Measurements from ENCODE around the gene SRPX. TPM values are rescaled to one million over a fixed set of nuclear protein-coding genes. Genes with fewer than 3 reads are reported as not detected.

SRPX gene
- polyA plus RNA-seq, 1 of the 3 experiments (the other 2 are of a cell fraction): 124 TPM

- CTCF ChIA-PET: interaction anchor here (0.9 to 1.4 kb wide), 5 partner anchors 12 to 425 kb away, joined by 3 to 5 read pairs (median 3); no protein-coding TSS in a partner anchor
- H2AFZ ChIP-seq (ENCODE audit: low read depth): no peak overlapping the region
- H3K4me1 ChIP-seq (ENCODE audit: control insufficient read depth in 1 of 2, insufficient read depth in 2 of 2, low read depth in 1 of 2, low read length in 1 of 2): no peaks in the 10 kb centered on the region
- H3K4me3 ChIP-seq (ENCODE audit: low read depth in 2 of 2, low read length in 1 of 2): no peak overlapping the region
- H4K20me1 ChIP-seq (ENCODE audit: insufficient read depth): no peaks in the 10 kb centered on the region
- POLR2A ChIA-PET: no interaction called here
- H3K9me3 ChIP-seq: no peaks in the 10 kb centered on the region
- 31% methylated on average over 1 of the region's 1 CpG for WGBS (ENCODE audit: low lambda C conversion rate)
- H3K9ac ChIP-seq: no peak overlapping the region
- no peaks in the 10 kb centered on the region for H3K36me3 ChIP-seq (replicated peaks in 1 of 2; ENCODE audit: control insufficient read depth in 1 of 2, insufficient read depth in 2 of 2, low read length in 1 of 2)
- H3K27ac ChIP-seq (ENCODE audit: low read depth in 2 of 2, low read length in 1 of 2): no peak overlapping the region
- H3K27me3 ChIP-seq (ENCODE audit: insufficient read depth): no peaks in the 10 kb centered on the region
- no peaks in the 10 kb centered on the region for H3K79me2 ChIP-seq (ENCODE audit: insufficient read depth)
- no peak overlapping the region for H3K4me2 ChIP-seq
- no peak for DNase-seq
- H3F3A ChIP-seq (replicated peaks; ENCODE audit: insufficient read depth): no peaks in the 10 kb centered on the region
- no peaks in the 10 kb centered on the region for H3K9me2 ChIP-seq
- TF ChIP-seq RXRA (IDR thresholded peaks at IDR 0.05; ENCODE audit: borderline replicate concordance, low read depth): no peak
Observed at GRCh38 chrX:38170556-38170955, 50.1 kb downstream of the SRPX start.

DNA sequence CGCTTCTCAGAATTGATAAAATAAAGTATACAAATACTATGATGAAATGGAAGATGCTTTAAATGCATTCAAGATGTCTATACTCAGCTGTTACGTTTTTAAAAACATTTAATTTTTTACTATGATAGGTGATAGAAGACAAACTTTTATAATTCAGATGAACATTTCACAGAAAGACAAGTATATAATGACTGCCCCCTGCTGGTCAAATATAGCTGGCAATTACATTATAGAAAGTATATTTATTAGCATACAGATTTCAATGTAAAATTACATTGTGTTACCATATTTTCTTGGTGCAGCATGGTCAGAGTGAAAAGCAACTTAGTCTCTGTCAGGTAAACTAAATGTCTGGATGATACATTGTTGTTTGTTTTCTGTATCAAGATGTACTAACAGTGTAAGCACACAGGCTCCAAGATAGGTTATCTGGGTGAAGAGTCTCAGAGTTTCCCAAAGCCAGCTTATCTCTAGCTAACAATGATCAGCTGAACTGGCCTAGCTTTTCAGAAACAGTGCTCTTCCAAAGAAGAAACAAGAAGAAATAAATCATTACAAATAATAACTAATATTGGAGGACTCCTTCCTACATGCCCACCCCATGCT lies 54.1 kb downstream of the SRPX start:
- Histone ChIP-seq H4K20me1 (ENCODE audit: insufficient read depth) (no peaks in the 10 kb centered on the region), H3K4me3 (ENCODE audit: low read depth in 2 of 2, low read length in 1 of 2) (no peak overlapping the region), H3K36me3 (replicated peaks in 1 of 2; ENCODE audit: control insufficient read depth in 1 of 2, insufficient read depth in 2 of 2, low read length in 1 of 2) (no peaks in the 10 kb centered on the region), H3K27ac (ENCODE audit: low read depth in 2 of 2, low read length in 1 of 2) (no peak overlapping the region), H3K4me2 (no peak overlapping the region), H3K9ac (no peak overlapping the region), H3K9me2 (no peaks in the 10 kb centered on the region), H3K9me3 (no peaks in the 10 kb centered on the region), H3K79me2 (ENCODE audit: insufficient read depth) (no peaks in the 10 kb centered on the region), H3K4me1 (ENCODE audit: control insufficient read depth in 1 of 2, insufficient read depth in 2 of 2, low read depth in 1 of 2, low read length in 1 of 2) (no peaks in the 10 kb centered on the region), H3F3A (replicated peaks; ENCODE audit: insufficient read depth) (no peaks in the 10 kb centered on the region), H3K27me3 (ENCODE audit: insufficient read depth) (no peaks in the 10 kb centered on the region), H2AFZ (ENCODE audit: low read depth) (no peak overlapping the region)
- ChIA-PET CTCF (interaction anchor here (0.7 to 3.0 kb wide), 31 partner anchors 8 to 637 kb away, joined by 3 to 30 read pairs (median 4); no protein-coding TSS in a partner anchor), POLR2A (no interaction called here)
- peak; percentile 7 for DNase-seq
- WGBS (ENCODE audit: low lambda C conversion rate): 28% methylated on average over 2 of the region's 2 CpGs
- TF ChIP-seq EZH2phosphoT487 (IDR thresholded peaks at IDR 0.05; ENCODE audit: borderline replicate concordance, low read depth): no peak
- no peak for TF ChIP-seq RCOR1 (IDR thresholded peaks at IDR 0.05; ENCODE audit: low read length)
- TF ChIP-seq CTCF (IDR thresholded peaks at IDR 0.05): peak; percentile 92
- no peak for TF ChIP-seq POLR2AphosphoS5 (IDR thresholded peaks at IDR 0.05; ENCODE audit: low read depth, low read length)
- TF ChIP-seq NRF1 (IDR thresholded peaks at IDR 0.05; ENCODE audit: low read depth, low read length): no peak
- peak; percentile 45 for TF ChIP-seq RAD21 (IDR thresholded peaks at IDR 0.05; ENCODE audit: low read length)
- TF ChIP-seq TEAD4 (IDR thresholded peaks at IDR 0.05; ENCODE audit: borderline replicate concordance, insufficient read depth): no peak
- TF ChIP-seq SMC3 (IDR thresholded peaks at IDR 0.05; ENCODE audit: low read depth, low read length): peak; percentile 36
- no peak for TF ChIP-seq GABPA (IDR thresholded peaks at IDR 0.05; ENCODE audit: low read depth)
